Stimulated activated CD8-positive, alpha-beta memory T cell treated with anti-CD3 and anti-CD28 coated beads, Interleukin-7, amount 100 ng/mL, for 4 hours (primary cell): ENCODE measurements around the gene ERICH4.
"Not testable (repeated sequence)": the region's sequence is repeated elsewhere in the genome, so short reads cannot be mapped to it uniquely, and the experiment has no call there.

Experiments used
- DNase-seq, 2 donors: peaks; one replicate each; pipeline ENCODE4 v3.0.0-alpha.2; 2020; ENCODE audit warnings: low read depth in 2 of 2

ERICH4 gene, protein sequence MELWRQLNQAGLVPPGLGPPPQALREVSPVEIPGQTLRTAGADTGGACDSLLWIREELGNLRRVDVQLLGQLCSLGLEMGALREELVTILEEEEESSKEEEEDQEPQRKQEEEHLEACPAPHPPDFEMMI

GRCh38 chr19:41442473-41443355 is at the start of gene ERICH4:
ERICH4 (plus strand) TSS chr19:41443156; CDS start chr19:41443170, 14 bp downstream.
- DNase-seq, result no peak

DNA sequence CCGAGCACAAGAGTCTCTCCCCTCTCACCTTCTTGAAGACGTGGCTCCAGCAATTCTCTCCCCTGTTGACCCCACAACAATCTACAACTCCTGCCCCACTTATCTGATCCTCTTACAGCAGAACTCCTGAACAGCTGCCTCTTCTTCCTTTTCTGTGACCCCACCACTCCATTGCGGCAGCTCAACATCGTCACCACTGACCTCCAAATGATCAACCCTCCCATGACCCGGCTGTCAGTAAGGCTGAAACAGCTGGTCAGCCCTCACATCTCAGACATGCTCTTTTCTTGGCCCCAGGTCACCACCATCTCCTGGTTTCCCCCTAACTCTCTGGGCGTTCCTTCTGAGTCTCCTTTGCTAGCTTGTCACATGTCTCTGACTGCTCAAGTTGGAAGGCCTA is 47.6 kb upstream of the ERICH4 start:
- no peak for DNase-seq

- DNase-seq, result peak; percentile 99
These were observed 45.6 kb upstream of the ERICH4 start, which contains the start of the genes BCKDHA and EXOSC5 for GRCh38 chr19:41397086-41398049. BCKDHA (plus strand) TSS chr19:41397818; CDS start chr19:41397828, 10 bp downstream. EXOSC5 (minus strand) TSS chr19:41397359; CDS start chr19:41397328, 31 bp downstream.

DNA sequence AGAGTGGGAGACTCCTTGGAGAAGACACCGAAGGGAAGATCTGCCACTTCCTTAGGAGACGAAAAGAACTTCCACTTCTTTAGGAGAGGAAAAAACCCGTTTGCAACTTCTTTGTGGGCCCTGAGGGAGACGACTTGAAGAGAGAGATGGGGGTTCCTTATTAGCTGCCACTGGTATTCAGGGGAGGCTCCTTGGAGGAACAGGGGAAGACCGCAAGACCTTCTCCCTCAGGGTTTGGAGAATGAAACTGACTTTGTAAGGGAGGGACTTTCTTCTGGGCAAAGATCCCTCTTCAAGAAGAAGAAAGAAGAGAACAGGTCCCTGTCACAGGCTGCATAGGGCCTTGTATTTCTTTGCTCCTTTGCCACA is 44.9 kb upstream of the ERICH4 start:
- no peak for DNase-seq

- no peak for DNase-seq
These were observed 44.4 kb upstream of the ERICH4 start for GRCh38 chr19:41398598-41398997.

GRCh38 chr19:41399091-41399490 is 43.9 kb upstream of the ERICH4 start:
- DNase-seq, result no peak

DNA sequence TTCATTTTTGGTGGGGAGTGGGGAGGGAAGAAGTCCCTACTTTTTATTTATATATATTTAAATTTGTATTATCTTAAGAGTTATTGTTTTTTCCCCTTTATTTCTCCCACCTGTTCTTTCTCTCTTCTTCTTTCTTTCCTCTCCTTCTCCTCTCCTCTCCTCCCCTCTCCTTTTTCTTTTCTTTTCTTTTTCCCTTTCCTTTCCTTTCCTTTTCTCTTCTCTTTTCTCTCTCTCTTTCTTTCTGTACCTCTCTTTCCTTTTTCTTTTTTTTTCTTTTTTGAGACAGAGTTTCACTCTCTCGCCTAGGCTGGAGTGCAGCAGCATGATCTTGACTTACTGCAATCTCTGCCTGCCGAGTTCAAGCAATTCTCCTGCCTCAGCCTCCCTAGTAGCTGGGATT is 43.4 kb upstream of the ERICH4 start:
- no peak for DNase-seq

DNA sequence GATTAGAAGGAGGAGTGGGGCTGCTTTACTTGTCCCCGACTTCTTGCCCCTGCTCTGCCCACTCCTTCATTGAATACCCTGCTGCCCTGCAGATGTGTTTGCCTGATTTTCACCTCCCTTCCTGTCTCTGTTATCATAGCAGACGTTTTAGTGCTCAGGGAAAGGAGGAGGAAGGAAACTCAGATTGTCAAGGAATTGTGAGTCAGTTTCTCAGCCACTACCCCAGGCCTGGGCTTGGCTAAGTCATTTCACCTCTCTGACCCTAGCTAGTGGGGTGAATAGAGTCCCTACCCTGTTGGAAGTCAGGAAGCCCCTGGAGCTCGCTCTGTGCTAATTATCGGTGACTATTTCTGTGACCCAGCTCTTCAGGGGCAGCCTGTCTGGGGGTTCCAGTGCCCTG is 41.5 kb upstream of the ERICH4 start:
- no peak for DNase-seq

- DNase-seq, result no peak
These were observed 40.9 kb upstream of the ERICH4 start for GRCh38 chr19:41402010-41402409.

DNA sequence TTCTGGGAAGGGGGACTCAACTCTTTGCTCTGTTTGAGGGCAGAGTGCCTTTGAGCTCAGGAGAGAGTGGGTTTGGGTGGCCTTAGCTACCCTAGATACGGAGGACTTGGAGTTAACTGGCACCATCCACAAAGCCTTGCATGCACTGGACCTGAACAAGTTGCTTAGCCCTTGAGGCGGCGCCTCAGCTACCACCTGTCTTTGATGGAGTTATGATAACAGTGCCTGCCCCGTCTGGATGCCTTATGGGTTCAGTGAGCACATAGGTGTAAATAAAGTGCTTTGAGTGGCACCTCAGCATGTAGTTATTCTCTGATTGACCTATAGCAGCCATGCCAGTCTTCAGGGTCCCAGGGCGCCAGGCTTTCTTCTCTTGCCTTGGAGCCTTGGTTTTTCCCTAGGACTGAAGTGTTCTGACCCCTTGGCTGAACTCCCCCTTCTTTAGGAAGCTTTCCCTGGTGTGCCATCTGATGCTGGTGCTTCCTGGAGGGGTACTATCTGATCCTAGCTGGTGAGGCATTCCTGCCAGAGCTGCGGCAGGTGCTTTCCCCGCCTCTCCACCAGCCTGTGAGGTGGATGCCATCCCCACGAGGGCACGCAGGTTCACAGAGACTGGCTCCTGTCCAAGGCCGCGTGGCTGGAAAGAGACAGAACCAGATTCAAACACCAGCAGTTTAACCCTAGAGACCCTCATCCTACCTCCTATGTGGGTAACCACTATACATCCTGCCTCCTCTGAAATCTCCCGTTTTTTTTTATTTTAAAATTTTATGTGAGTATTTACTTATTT is 39.6 kb upstream of the ERICH4 start:
- DNase-seq, result no peak

- DNase-seq, result no peak
These were observed 37.2 kb upstream of the ERICH4 start for GRCh38 chr19:41405776-41406175.

DNA sequence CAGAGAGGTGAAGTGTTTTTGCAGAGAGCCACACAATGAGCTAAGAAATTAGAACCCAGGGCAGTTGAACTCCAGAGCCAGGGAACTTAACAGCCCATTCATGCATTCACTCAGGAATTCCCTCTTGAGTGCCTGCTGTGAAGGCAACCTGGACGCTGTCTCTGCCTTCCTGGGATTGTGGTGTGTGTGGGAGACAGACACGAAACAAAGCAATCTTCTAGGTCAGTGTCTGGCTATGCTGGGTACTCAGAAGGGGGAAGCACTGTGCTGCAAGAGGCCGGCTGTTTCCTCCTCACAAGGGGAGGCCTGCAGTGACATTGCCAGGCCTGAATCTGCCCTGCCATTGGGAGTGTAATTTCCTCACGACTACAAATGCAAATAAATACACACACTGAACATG is 35.7 kb upstream of the ERICH4 start:
- no peak for DNase-seq

DNA sequence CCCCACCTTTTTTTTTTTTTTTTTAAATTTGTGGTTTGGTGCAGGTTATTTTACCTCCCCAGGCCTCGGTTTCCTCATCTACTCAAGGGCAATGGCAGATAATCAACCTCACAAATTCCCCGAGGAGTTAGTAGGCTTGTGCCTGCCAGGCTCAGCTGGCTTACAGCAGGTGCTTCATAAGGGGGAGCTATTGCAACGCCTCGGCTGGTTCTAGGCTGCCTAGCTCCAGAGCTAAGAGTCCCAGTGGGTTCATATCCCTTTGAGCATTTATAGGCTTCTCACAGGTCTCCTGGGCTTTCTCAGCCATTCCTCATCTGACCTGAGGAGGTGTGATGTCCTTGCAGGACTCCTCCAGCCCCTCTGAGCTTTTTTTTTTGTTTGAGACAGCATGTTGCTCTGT is 34.7 kb upstream of the ERICH4 start:
- no peak for DNase-seq

GRCh38 chr19:41408846-41409245 is 34.1 kb upstream of the ERICH4 start:
- not testable (repeated sequence) for DNase-seq

DNA sequence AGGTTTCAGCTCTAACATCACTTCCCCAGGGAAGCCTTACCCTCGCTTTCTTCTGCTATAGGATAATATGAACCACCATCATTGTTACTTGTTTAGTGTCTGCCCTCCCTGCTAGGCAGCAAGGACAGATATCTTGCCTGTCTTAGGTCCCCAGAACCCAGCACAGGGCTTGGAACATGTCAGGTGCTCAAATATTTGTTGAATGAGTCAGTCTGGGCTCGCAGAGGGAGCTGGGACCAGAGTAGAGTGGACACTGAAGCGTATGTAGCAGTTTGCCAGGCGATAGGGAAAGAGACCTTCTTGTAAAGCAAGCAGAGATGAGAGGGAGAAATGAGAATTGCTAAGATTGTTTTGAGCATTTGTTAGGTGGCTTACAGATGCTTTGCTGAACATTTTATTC is 33.7 kb upstream of the ERICH4 start:
- DNase-seq, result no peak

GRCh38 chr19:41410336-41411054 is 32.5 kb upstream of the ERICH4 start:
- DNase-seq, result no peak

- no peak for DNase-seq
These were observed 31.6 kb upstream of the ERICH4 start for GRCh38 chr19:41411100-41411967.

GRCh38 chr19:41411968-41412265 is 31.0 kb upstream of the ERICH4 start:
- DNase-seq, result no peak

DNA sequence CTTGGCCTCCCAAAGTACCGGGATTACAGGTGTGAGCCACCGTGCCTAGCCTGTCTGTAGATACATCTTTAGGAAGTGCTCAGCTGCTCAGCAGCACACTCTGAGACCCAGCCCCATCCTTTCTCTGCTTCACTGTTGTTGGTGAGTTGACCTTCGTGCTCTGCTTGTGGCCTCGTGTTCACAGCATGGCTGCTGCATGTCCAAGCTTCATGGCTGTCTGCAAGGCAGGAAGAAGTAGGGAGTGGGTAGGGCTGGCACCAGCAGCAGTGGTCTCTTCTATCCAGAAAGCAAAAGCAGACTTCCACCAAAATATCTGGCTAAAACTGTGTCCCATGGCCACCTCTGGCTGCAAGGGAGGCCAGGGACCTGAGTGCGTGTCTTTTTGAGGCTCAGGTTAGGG is 30.0 kb upstream of the ERICH4 start:
- no peak for DNase-seq

GRCh38 chr19:41413947-41414346 is 29.0 kb upstream of the ERICH4 start:
- DNase-seq, result no peak
